Gastroesophageal sphincter (tissue), 4 donors: ENCODE results near the gene OR52A1. TPM values are rescaled to one million over a fixed set of nuclear protein-coding genes. Genes with fewer than 3 reads are reported as not detected.

Source experiments
- ATAC-seq: fragments of 150-250 bp; one replicate; pipeline ENCODE4 v1.9.1; 2016; ENCODE audit warnings: mild to moderate bottlenecking, moderate library complexity
- H3K27ac ChIP-seq, 4 donors: fragments of 200-600 bp; sonication (generic) in 3 of 4; 1 replicate in 3 of 4; 2 replicates in 1 of 4; pipeline ENCODE4 v1.5.1; 2016 to 2019
- H3K27me3 ChIP-seq: fragments of 200-600 bp; sonication (generic); one replicate; pipeline ENCODE4 v1.5.1; 2019
- H3K36me3 ChIP-seq, 2 donors: fragments of 200-600 bp; sonication (generic); one replicate each; pipeline ENCODE4 v1.5.1; 2019; ENCODE audit warnings: control low read depth in 1 of 2
- H3K4me1 ChIP-seq, 3 donors: fragments of 200-600 bp; sonication (generic); 1 replicate in 2 of 3; 2 replicates in 1 of 3; pipeline ENCODE4 v1.5.1; 2016 to 2019; ENCODE audit warnings: control low read depth in 2 of 3
- H3K4me3 ChIP-seq, 2 donors: fragments of 200-600 bp; sonication (generic); one replicate each; pipeline ENCODE4 v1.5.1; 2019; ENCODE audit warnings: mild to moderate bottlenecking in 1 of 2, moderate library complexity in 1 of 2
- H3K9me3 ChIP-seq, 3 donors: fragments of 200-600 bp; sonication (generic); one replicate each; pipeline ENCODE4 v1.5.1; 2017 to 2019; ENCODE audit warnings: control low read depth in 2 of 3
- EP300 ChIP-seq: sonication (generic); formaldehyde crosslinking; IDR thresholded peaks from one replicate; pipeline ENCODE4 v1.6.1; 2017; ENCODE audit warnings: antibody characterized with exemption, mild to moderate bottlenecking
- POLR2A ChIP-seq, 2 donors: fragments of 450-650 bp; IDR thresholded peaks; one replicate each; pipeline ENCODE4 v1.6.1; 2017; ENCODE audit warnings: antibody characterized with exemption in 2 of 2, mild to moderate bottlenecking in 2 of 2, moderate library complexity in 1 of 2
- POLR2AphosphoS5 ChIP-seq: sonication (generic); formaldehyde crosslinking; IDR thresholded peaks from one replicate; pipeline ENCODE4 v1.6.1; 2017; ENCODE audit warnings: antibody characterized with exemption
- WGBS, 2 donors: methylation state at CpG; one replicate each; pipeline ENCODE4 v1.1.5; 2018; ENCODE audit warnings: low coverage in 1 of 2; 5-methylcytosine and 5-hydroxymethylcytosine counted together
- total RNA-seq, 4 donors: library from RNA; depleted of rRNA; stranded (reverse); fragments of >200 nt; gene quantifications; one replicate each; pipeline ENCODE4 v1.1.0, GENCODE V29; 2016
- TF ChIP-seq, protein P1 (sequence below), 4 experiments: fragments of 200-600 bp in 2 of 4; fragments of 450-650 bp in 2 of 4; sonication (generic) in 1 of 4; IDR thresholded peaks; one replicate each; pipeline ENCODE4 v1.5.1; 2017 to 2019; ENCODE audit warnings: antibody characterized with exemption in 4 of 4, mild to moderate bottlenecking in 2 of 4, moderate library complexity in 2 of 4

The OR52A1 gene
- not detected for total RNA-seq

DNA sequence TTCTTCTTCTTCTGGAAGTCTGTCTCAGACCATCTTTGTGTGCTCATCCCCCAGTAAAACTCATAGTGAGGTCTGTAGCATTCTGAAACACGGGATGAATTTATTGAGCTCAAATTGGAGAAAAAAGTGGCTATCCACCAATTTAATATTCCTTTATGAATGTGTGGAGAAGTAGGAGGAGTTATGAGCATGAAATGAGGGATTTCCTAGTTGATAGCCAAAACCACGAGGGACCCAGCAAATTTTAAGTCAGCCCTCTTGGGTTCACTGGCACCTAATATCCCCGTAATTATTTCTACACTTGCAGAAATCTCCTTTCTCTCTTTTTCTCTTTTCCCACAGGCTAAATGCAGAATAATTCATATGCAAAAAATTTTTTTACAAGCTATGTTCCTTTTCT lies at the start of gene OR52A1:
Gene OR52A1 (minus strand): TSS at position 101 of the 400 bp plus-strand sequence. CDS start 2,388 bp downstream, outside the sequence.
- Histone ChIP-seq H3K4me1 (no peaks in the 10 kb centered on the region), H3K27ac (no peak within 1 kb of the TSS), H3K9me3 (no peaks in the 10 kb centered on the region), H3K4me3 (no peak within 1 kb of the TSS), H3K27me3 (no peaks in the 10 kb centered on the region), H3K36me3 (no peaks in the 10 kb centered on the region)
- 65 to 77% methylated on average over 3 of the region's 3 CpGs for WGBS, 2 donors
- no peak for ATAC-seq
- TF ChIP-seq POLR2AphosphoS5 (no peak), EP300 (no peak), POLR2A (IDR thresholded peaks at IDR 0.05) (no peak)
- TF ChIP-seq, protein P1, sequence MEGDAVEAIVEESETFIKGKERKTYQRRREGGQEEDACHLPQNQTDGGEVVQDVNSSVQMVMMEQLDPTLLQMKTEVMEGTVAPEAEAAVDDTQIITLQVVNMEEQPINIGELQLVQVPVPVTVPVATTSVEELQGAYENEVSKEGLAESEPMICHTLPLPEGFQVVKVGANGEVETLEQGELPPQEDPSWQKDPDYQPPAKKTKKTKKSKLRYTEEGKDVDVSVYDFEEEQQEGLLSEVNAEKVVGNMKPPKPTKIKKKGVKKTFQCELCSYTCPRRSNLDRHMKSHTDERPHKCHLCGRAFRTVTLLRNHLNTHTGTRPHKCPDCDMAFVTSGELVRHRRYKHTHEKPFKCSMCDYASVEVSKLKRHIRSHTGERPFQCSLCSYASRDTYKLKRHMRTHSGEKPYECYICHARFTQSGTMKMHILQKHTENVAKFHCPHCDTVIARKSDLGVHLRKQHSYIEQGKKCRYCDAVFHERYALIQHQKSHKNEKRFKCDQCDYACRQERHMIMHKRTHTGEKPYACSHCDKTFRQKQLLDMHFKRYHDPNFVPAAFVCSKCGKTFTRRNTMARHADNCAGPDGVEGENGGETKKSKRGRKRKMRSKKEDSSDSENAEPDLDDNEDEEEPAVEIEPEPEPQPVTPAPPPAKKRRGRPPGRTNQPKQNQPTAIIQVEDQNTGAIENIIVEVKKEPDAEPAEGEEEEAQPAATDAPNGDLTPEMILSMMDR (IDR thresholded peaks at IDR 0.05), result no peak

DNA sequence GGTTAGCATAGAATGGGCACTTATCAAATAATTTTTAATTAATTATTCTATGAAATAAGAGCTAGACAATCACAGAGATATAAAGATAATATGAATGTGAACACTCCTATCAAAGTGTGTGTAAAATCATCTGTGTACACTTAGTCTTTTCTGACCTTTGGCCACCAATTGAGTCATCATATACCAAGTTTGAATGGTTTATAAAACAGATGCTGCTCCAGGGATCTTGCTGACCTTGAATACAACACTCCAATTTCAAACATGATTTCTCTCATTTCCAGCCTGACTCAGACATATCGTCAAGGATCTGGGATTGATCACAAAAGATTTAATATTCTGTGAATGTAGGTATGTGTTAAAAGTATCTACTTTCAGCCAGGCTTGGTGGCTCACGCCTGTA lies 48.8 kb upstream of the OR52A1 start:
- 83 to 100% methylated on average over 1 of the region's 2 CpGs for WGBS, 2 donors
- Histone ChIP-seq H3K4me3 (no peak overlapping the region), H3K36me3 (no peaks in the 10 kb centered on the region), H3K27me3 (no peaks in the 10 kb centered on the region), H3K9me3 (no peaks in the 10 kb centered on the region), H3K27ac (no peak overlapping the region), H3K4me1 (no peaks in the 10 kb centered on the region)
- TF ChIP-seq POLR2A (IDR thresholded peaks at IDR 0.05) (no peak), EP300 (no peak), POLR2AphosphoS5 (no peak)
- TF ChIP-seq, protein P1 (IDR thresholded peaks at IDR 0.05), result no peak
- no peak for ATAC-seq

DNA sequence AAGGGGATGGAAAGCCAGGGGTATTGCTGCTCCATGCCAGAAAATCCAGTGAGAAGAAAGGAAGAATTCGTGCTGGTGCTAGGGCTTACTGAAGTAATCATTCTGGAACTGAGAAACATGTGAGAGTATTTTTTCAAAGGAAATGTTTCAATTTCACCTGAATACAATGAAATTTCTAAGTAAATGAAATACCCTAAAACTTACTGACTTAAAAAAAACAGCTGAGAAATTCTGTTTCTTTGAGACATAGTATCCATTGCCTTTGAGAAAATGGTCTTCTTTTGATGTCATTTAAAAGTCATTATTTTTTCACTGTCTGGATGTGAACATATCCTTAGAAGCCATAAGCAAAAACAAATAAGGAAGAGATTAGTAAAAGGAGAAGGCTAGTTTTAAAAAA lies 46.0 kb upstream of the OR52A1 start, which contains the start of gene OR51V1:
Gene OR51V1 (minus strand): TSS at position 101 of the 400 bp plus-strand sequence. CDS start 0 bp downstream, at position 101.
- WGBS, 2 donors, result 50 to 57% methylated on average over 1 of the region's 1 CpG
- H3K36me3 ChIP-seq, result no peaks in the 10 kb centered on the region
- no peak for ATAC-seq
- no peaks in the 10 kb centered on the region for H3K27me3 ChIP-seq
- H3K4me1 ChIP-seq, result no peaks in the 10 kb centered on the region
- H3K9me3 ChIP-seq, result no peaks in the 10 kb centered on the region
- TF ChIP-seq EP300 (no peak), POLR2A (IDR thresholded peaks at IDR 0.05) (no peak), POLR2AphosphoS5 (no peak)
- TF ChIP-seq, protein P1 (IDR thresholded peaks at IDR 0.05), result no peak
- H3K4me3 ChIP-seq, result no peak within 1 kb of the TSS
- H3K27ac ChIP-seq, result no peak within 1 kb of the TSS

DNA sequence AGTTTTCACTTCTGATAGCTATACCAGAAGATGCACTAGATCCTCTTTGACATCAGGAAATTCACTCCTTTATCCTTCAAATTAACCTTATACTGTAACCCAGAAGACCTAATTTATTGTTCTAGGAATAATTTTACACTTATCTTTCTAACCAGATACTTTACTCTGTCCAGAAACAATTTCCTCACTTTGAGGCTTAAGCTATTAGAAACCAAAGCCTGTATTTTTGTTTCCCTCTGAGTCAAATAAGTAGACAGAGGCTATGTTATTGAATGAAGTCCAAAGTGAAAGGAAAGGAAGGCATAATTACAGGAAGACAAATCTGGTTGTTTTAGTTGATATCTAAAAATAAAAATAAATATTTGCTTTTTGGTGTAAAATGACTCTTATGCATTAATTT lies 43.7 kb upstream of the OR52A1 start:
- no peaks in the 10 kb centered on the region for H3K4me1 ChIP-seq
- no peaks in the 10 kb centered on the region for H3K27me3 ChIP-seq
- H3K9me3 ChIP-seq, result no peaks in the 10 kb centered on the region
- H3K27ac ChIP-seq, result no peak overlapping the region
- H3K36me3 ChIP-seq, result no peaks in the 10 kb centered on the region
- ATAC-seq, result no peak
- TF ChIP-seq POLR2A (IDR thresholded peaks at IDR 0.05), result no peak
- TF ChIP-seq EP300, result no peak
- TF ChIP-seq, protein P1 (IDR thresholded peaks at IDR 0.05), result no peak
- no peak for TF ChIP-seq POLR2AphosphoS5
- no peak overlapping the region for H3K4me3 ChIP-seq

DNA sequence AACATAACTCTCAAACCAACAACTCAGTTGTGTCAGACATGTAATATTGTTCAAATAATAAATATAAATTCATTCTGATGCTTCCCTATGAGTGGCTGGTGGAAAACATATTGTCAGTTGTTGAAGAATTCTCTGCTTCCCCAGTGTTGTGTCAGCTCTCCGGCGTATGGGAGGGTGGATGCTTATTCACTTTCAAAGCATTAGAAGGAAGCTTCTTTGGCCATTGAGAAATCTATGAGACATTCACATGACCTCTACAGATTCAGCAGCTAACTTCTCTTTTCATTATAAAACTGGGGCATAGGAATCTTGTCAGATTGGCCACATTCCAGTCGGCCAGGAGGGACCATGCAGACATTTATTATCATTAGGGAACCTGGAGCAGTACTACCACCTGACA lies 43.0 kb upstream of the OR52A1 start:
- Histone ChIP-seq H3K27me3 (no peaks in the 10 kb centered on the region), H3K9me3 (no peaks in the 10 kb centered on the region), H3K4me1 (no peaks in the 10 kb centered on the region), H3K36me3 (no peaks in the 10 kb centered on the region), H3K27ac (no peak overlapping the region), H3K4me3 (no peak overlapping the region)
- no peak for TF ChIP-seq POLR2A (IDR thresholded peaks at IDR 0.05)
- TF ChIP-seq EP300, result no peak
- TF ChIP-seq, protein P1 (IDR thresholded peaks at IDR 0.05), result no peak
- no peak for TF ChIP-seq POLR2AphosphoS5
- 61% methylated on average over 3 of the region's 3 CpGs; no CpG with 5 or more reads in 1 of the 2 donors for WGBS, 2 donors
- no peak for ATAC-seq
